GM19035 (cell line): ENCODE results near the gene NAALADL2.
"Not testable (repeated sequence)": the region's sequence is repeated elsewhere in the genome, so short reads cannot be mapped to it uniquely, and the experiment has no call there.

Experiments used
- ATAC-seq: cut with Tn5 transposase; IDR thresholded peaks from one replicate; pipeline ENCODE4 v1.9.1; 2021; ENCODE audit not compliant: unreplicated experiment

Gene NAALADL2

GRCh38 chr3:175066617-175067415 lies 207.7 kb downstream of the NAALADL2 start:
- no peak for ATAC-seq

- no peak for ATAC-seq
Measured at GRCh38 chr3:175068587-175068986, 209.5 kb downstream of the NAALADL2 start.

- ATAC-seq: no peak
Measured at GRCh38 chr3:175070946-175071345, 211.8 kb downstream of the NAALADL2 start.

GRCh38 chr3:175073219-175073905 lies 214.2 kb downstream of the NAALADL2 start:
- ATAC-seq: no peak

- no peak for ATAC-seq
Measured at GRCh38 chr3:175075269-175075668, 216.1 kb downstream of the NAALADL2 start.

GRCh38 chr3:175077216-175077615 lies 218.1 kb downstream of the NAALADL2 start:
- no peak for ATAC-seq

GRCh38 chr3:175082631-175083030 lies 223.5 kb downstream of the NAALADL2 start:
- no peak for ATAC-seq

- not testable (repeated sequence) for ATAC-seq
Measured at GRCh38 chr3:175087128-175087527, 228.0 kb downstream of the NAALADL2 start.

GRCh38 chr3:175088766-175089380 lies 229.7 kb downstream of the NAALADL2 start:
- ATAC-seq: no peak

- ATAC-seq: no peak
Measured at GRCh38 chr3:175091426-175092114, 232.4 kb downstream of the NAALADL2 start.

GRCh38 chr3:175093748-175094147 lies 234.6 kb downstream of the NAALADL2 start:
- no peak for ATAC-seq

- ATAC-seq: no peak
Measured at GRCh38 chr3:175094344-175094743, 235.2 kb downstream of the NAALADL2 start.

GRCh38 chr3:175098644-175099043 lies 239.5 kb downstream of the NAALADL2 start:
- ATAC-seq: no peak

GRCh38 chr3:175102161-175102560 lies 243.0 kb downstream of the NAALADL2 start:
- no peak for ATAC-seq

- ATAC-seq: no peak
Measured at GRCh38 chr3:175103298-175103697, 244.2 kb downstream of the NAALADL2 start.

GRCh38 chr3:175105066-175105465 lies 245.9 kb downstream of the NAALADL2 start:
- no peak for ATAC-seq

GRCh38 chr3:175107231-175107630 lies 248.1 kb downstream of the NAALADL2 start:
- no peak for ATAC-seq

- ATAC-seq: no peak
Measured at GRCh38 chr3:175107995-175108394, 248.9 kb downstream of the NAALADL2 start.

GRCh38 chr3:175108613-175109151 lies 249.5 kb downstream of the NAALADL2 start:
- ATAC-seq: no peak

GRCh38 chr3:175111036-175111435 lies 251.9 kb downstream of the NAALADL2 start:
- ATAC-seq: no peak

- no peak for ATAC-seq
Measured at GRCh38 chr3:175118382-175118941, 259.3 kb downstream of the NAALADL2 start.
